Left forelimb (tissue), 1 donor: ENCODE data around the gene NABP1.
A peak's percentile ranks its signal among the peaks of the same experiment; 100 is the strongest.

Experiments
- DNase-seq: peaks from one replicate; pipeline ENCODE4 v3.0.0-alpha.2; 2018; ENCODE audit warnings: low spot score

The NABP1 gene

DNA sequence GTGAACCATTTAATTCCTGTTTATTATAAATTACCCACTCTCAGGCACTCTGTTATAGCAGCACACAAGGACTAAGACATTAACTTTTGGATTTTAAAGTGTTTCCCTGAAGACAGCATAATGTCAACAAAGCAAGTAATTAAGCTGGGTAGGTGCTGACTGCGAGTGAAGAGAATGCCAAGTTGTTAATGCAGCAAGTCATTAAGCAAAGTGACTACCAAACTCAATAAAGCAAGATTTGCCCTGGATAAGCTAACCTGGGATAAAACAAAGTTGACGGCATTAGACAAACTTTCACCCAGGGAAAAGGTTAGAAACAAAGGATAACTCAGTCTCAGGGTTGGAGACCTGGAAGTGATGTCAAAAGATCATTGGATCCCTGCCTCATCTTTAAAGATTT is 28.4 kb upstream of the NABP1 start:
- DNase-seq = no peak

DNA sequence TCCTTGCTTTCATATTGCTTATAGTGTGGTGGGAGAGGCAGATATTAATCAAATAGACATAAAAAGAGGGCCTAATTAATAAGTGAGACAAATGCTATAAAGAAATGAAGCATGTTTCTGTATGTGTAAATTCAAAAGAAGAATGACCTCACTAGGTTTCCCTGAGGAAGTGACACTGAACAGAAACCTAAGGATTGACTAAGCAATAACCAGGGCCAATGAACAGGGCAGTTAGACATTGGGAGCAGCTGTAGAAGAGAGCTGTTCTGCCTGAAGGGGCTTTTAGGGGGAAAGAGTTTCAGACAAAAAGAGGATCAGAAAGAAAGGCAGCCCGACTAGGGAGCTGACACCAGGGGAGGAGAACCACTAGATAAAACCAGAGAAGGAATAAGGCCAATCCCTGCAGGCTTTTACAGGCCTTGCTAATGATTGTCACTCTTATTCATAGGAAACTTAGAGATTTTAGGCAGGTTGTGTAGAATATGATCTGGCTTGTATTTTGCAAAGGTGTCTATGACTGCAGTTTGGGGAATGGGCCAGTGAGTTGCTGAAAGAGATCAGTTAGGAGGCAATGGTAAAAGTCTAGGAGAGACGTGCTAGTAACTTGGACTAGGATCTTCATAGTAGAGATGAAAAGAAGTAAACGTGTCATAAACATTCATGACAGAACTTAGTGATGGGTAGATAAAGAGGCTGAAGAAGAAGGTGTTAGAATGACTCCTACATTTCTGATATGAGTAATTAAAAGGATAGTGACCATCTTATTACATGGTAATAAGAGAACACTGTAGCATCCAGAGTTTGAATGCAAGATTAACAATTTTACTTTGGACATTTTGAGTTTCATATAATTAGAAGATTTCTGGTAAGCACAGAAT is 26.8 kb upstream of the NABP1 start:
- DNase-seq = no peak

GRCh38 chr2:191653667-191654391 is 24.1 kb upstream of the NABP1 start:
- no peak for DNase-seq

- DNase-seq = no peak
Observed at GRCh38 chr2:191656391-191656790, 21.5 kb upstream of the NABP1 start.

GRCh38 chr2:191656792-191657191 is 21.1 kb upstream of the NABP1 start:
- no peak for DNase-seq

DNA sequence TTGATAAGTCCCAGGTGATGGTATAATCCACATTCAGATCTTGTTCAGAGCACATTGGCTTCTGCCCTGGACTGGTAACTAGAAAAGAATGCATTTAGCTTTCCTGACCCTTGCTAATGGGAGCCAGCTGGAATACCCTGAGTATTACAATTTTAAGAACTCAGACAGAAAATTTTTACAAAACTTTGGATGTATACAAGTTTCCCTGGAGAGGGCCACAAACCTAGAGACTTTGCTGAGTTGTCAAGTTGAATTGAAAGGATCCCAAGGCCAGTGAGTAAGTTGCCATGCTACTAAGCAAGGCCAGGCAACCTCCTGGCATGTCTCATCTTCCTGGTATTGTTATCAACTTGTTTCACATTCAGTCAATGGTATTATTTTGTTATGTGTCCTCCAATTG is 20.0 kb upstream of the NABP1 start:
- no peak for DNase-seq

DNA sequence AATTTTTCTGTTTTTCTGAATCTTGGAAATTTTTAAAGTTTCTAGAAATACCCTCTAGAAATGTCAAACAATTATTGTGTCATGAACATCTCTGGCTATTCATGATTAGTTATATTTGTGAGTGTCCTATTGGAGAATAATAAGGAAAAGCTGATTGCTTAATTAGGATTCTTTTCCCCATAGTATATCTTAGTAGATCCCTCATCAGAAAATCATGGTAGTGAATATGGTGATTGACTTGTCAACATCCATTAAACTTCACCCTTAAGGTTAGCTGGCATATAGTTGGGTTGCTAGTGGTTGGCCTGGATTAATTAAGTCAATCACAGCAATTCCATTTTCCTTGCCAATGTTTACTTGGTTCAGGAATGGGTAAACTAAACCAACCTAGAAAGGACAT is 18.7 kb upstream of the NABP1 start:
- DNase-seq = no peak

GRCh38 chr2:191660575-191660974 is 17.4 kb upstream of the NABP1 start:
- DNase-seq = no peak

DNA sequence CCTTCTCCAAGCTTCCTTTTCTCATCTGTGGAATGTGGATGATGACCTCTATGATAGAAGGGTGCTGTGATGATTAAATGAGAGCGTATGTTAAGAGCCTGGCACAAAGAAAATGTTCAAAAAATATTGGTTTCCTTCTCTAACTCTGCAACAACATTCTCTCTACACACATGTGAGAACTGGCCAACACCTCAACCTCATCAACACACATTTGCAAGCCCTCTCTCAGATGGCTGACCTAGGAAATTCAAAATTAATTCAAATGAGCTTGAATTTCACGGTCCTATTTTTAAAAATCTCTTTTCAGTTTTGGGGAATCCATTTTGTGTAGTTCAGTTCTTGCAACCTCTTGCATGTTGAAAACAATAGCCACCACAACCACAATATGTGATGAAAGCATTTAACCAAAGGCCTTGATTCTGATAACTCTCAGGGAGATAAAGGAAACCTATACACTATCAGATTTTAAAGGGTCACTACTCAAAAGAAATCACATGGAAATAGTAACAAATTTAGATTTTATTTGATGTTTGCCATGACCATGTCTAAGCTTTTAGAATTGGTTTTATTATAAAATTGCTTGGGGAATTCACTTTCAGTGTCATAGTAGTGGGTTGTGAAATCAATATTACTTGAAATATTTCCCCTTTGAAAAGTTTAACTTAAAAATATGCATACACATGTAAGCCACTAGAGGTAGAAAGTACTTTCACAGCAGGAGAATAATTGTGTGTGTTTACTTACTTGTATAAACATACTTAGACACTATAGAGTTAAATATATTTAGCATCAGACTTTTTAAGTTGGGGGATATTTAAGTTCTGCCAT is 16.6 kb upstream of the NABP1 start:
- DNase-seq = no peak

DNA sequence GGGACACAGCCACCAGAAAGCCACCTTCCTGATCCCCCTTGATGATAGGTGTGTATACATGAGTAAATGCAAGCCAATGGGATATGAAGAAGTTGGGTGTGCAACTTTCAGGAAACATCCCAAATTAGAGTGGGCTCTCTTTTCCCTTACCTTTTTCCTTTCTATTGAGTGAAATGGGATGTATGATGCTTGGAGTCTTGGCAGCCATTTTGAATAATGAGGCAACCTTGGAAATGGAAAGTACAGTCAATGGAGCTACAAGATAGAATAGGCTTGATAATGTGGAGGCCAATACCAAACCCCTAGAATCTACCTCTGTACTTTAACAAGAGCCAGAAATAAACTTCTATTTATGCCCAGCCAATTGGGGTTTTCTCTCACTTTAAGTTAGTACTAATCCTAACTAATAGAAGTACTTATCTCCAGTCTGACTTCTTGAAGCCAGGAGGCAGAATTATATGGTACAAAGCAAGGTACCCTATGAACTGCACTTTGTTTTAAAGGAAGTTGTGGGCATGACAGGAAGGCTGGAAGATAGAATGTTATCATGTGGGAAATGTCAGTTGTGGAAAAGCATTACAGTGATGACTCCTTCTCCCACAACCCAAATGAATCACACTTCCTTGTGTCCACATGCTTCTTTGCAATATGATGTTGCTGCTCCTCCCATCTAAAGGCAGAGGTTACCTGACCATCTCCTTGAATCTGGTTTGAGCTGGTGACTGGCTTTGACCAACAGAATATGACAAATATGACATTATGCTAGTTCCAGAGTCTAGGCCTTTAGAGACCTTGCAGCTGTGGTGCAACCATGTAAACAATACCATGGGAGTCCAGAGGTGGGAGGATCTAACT is 12.9 kb upstream of the NABP1 start:
- no peak for DNase-seq

GRCh38 chr2:191666226-191666625 is 11.7 kb upstream of the NABP1 start:
- no peak for DNase-seq

DNA sequence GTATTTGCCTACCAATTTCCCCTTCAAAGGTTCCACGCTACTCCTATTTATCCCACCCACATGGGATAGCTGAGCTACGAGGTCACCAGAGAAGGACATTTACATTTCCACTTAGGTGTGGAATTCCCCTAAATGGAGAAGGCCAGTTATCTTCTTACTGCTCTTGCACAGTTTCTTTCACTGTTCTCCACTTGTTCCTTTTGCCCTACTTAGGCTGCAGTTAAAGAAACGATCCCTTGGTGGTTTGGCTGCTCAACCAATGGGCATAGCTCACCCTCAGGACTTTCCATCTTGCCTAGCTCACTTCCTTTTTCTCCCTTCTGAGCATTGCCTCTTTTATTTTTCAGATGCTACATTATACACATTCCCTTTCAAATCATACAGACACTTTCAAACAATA is 11.2 kb upstream of the NABP1 start:
- no peak for DNase-seq

DNA sequence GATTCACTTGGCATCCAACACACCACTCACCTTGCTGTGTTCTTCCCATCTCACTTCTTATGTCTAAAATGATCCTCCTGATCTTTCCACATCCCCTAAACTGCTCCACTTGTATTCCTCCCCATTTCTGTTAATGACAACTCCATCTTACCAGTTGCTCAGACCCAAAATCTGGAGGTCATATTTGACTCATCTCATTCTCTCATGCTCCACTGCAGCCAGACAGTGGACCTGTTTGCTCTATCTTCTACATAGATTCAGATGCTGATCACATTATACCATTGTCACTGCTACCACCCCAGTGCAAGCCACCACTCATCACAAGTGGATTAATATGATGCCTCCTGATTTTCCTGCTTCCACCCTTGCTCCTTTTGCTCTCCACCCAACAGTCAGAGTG is 7.9 kb upstream of the NABP1 start:
- DNase-seq = no peak

GRCh38 chr2:191670787-191671186 is 7.1 kb upstream of the NABP1 start:
- no peak for DNase-seq

- DNase-seq = no peak
Observed at GRCh38 chr2:191675807-191676721, 1.9 kb upstream of the NABP1 start.

- DNase-seq = no peak
Observed at GRCh38 chr2:191676790-191677645, 918 bp upstream of the NABP1 start.

DNA sequence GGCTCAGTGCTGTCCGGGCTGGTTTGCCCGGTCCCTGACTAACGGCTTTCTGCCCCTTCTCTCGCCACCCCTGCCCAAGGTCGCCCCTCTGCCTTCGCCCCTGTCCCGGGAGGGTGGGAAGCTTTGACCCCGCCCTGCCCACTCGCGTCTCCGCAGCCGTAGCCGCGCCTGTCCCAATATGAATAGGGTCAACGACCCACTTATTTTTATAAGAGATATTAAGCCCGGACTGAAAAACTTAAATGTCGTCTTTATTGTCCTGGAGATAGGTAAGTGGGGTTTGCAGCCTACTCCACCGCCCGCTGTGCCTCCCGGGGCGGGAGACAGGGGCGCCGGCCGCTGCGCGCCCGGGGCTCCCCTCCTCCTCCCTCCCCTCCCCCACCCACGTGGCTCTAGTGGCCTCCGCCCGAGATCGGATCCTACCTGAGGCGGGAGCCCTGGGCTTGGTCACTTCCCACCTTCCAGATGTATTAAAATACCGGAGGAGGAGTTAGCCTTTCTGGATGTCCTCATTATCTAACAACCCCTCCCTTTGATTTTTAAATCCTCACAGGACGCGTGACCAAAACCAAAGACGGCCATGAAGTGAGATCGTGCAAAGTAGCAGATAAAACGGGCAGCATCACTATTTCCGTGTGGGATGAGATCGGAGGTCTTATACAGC is 633 bp downstream of the NABP1 start:
- DNase-seq = peak; percentile 69

DNA sequence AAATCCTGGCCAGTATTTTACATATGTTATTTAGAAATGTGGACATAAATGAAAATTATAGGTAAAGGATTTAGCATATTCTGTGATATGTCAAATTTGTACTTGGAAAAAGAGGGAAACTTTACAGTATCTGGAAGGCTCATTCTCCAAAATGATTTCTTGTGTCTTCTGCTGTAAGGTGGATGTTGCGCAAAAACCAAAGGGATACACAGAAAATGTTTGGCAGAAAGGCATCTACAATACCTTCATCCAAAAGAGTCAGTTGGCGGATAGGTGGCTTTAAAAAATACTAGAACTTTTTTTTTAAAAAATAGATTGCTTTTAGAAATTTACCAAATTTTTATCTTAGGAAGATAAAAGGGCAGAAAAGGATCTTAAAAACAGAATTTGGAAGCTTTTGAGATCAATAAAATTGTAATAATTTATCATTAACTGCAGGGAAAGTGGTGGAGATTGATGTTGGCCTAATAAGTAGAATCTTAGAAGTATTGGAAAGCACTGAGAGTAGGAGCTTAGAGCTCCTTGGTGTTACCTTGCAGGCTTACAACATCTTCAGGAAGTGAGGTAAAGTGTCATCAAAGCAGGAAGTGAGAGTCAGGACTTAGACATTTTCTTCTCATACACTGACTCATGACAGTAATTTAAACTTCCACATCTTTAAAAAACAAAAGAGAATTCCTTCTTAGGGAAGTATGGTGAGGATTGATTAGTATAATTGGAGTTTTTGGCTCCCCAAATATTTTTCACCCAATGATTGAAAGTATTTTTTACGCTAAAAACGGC is 2.1 kb downstream of the NABP1 start:
- no peak for DNase-seq
